Astrocyte (in vitro differentiated cells and primary cell): ENCODE measurements around the gene KDM6A.

Experiments used
- CTCF ChIP-seq: IDR thresholded peaks from 2 replicates; pipeline ENCODE4 v1.5.1; 2011; ENCODE audit warnings: low read depth, mild to moderate bottlenecking, inconsistent platforms, low read length, moderate library complexity; ENCODE audit not compliant: insufficient read depth
- EZH2 ChIP-seq: IDR thresholded peaks from 2 replicates; pipeline ENCODE4 v1.6.1; 2012; ENCODE audit warnings: mild to moderate bottlenecking, low read length, inconsistent platforms; ENCODE audit not compliant: insufficient read depth

- TF ChIP-seq CTCF (no peak), EZH2 (no peak)
Measured at GRCh38 chrX:44951572-44952067, 78.6 kb downstream of the KDM6A start.
